ENCODE measurements around the gene ACSL6.

Gene ACSL6

DNA sequence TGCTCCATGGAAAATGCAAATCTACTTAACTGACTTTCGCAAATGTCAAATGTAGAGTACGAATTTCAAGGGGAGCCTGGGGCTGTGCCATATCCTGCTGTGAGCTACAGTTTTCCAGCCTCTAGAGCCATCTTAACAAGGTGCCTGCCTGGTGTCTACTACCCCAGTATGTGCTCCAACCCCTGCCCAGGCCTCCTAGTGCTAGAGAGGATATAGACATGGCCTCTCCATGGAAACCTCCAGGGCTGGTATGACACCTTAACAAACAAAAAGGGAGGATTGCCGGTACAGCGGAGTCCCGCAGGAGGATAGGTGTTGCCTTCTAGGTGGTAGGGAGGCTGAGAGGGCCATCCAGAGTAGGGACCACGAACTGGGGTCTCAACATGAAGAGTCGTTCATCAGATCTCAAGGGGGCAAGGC lies 35.4 kb upstream of the ACSL6 start:
- DNase-seq (ENCODE audit: low spot score), result no peak

GRCh38 chr5:132044207-132044606 lies 32.7 kb upstream of the ACSL6 start:
- DNase-seq (ENCODE audit: low spot score), result no peak

GRCh38 chr5:132037353-132037752 lies 25.9 kb upstream of the ACSL6 start:
- no peak for DNase-seq (ENCODE audit: low spot score)

- no peak for DNase-seq (ENCODE audit: low spot score)
These were observed 21.7 kb upstream of the ACSL6 start for GRCh38 chr5:132033122-132033521.

DNA sequence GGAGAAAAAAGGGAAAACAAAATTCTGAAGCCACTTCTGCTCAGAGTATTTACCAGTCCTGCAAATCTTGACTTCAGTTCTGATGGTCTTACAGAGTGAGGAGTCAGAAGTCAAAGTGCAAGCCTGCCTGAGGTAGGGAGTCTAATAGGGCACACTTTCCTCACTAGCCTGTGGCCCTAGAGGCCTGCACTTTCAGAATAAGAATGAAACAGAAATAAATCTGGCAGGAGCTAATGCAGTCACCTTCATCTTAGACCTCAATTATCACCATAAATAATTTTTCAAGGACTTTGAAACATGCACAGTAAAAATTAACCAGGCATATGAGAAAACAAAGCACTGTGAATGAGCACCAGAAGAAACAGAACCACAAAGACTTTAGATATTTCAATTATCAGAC lies 20.7 kb upstream of the ACSL6 start:
- DNase-seq (ENCODE audit: low spot score), result no peak

- DNase-seq (ENCODE audit: low spot score), result no peak
These were observed 19.2 kb upstream of the ACSL6 start for GRCh38 chr5:132030610-132031009.

DNA sequence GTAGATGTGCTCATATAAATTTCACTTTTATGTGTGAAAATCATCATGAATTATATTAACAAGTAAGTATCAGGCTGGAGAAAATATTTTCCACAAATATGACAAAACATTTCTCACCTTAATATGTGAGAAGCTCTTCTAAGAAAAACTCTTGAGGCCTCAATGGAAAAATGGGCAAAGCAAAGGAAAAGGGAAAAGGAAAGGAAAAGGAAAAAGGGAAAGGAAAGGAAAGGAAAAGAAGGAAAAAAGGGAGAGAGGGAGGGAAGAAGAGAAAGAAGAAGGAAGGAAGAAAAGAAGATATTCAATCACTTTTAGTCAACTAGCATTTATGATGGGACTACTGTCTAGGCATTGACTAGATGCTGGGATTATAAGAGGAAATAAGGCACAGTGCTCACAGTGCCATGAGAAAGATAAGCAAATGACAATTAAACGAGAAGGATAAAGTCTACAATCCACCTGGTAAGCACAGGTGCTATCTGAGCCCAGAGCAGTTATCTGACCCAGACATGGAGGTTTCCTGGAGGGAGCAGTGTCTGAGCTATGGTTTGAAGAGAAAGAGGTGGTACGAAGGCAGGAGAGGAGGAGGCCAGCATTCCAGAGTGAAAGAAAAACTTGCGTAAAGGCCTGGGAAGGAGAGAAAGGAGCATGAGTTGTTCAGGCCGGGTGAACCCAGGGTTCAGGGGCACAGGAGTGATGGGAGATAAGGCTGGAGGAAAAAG lies 18.3 kb upstream of the ACSL6 start:
- no peak for DNase-seq (ENCODE audit: low spot score)

- DNase-seq (ENCODE audit: low spot score), result no peak
These were observed 15.6 kb upstream of the ACSL6 start for GRCh38 chr5:132027027-132027426.

DNA sequence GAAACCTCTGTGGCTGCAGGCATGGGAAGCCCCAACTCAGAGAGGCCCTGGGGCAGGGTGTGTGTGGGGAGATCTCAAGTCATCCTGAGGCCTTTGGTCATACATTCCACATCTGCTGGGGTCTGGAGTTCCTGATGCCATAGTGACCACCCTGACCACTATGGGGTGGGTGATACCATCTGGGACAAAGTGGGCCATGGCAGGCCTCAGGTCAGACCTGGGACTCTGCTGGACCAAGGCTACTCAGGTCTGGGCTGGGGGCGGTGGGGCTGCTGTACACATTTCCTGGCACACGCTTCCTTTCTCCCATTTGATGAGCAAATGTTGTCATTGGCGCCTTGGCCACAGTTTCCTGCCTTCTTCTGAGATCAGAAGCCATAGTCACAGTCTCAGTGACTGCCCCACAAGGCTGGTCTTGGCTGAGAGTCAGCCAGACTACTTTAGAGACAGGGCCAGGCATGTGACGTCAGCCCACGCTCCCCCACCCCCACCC lies 15.1 kb upstream of the ACSL6 start:
- DNase-seq (ENCODE audit: low spot score), result no peak

DNA sequence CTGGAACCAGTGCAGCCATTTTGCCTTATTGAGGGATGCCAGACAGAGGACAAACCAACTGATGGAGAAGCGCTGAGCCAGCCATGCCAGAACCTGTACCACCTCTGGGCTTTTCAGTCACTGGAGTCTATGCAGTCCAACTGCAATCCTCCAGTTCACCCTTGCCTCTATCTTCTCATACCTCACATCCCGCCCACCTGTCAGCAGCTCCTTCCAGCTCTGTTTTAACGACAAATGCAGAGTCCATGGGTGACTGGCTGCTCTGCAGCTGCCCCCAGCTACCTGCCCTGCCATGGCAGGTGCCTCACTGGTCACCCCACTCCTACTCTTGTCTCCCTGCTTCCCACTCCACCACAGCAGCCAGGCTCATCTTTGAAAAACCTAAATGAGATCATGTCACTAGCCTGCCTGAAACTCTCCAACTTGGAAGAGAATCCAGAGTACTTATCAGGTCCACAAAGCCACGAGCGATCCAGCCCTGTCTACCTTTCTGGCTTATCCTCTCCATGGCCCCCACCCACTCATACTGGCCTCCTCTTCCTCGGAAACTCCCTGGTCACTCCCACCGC lies 14.0 kb upstream of the ACSL6 start:
- DNase-seq (ENCODE audit: low spot score), result no peak

- DNase-seq (ENCODE audit: low spot score), result no peak
These were observed 13.4 kb upstream of the ACSL6 start for GRCh38 chr5:132024789-132025402.

GRCh38 chr5:132024117-132024435 lies 12.6 kb upstream of the ACSL6 start:
- DNase-seq (ENCODE audit: low spot score), result no peak

DNA sequence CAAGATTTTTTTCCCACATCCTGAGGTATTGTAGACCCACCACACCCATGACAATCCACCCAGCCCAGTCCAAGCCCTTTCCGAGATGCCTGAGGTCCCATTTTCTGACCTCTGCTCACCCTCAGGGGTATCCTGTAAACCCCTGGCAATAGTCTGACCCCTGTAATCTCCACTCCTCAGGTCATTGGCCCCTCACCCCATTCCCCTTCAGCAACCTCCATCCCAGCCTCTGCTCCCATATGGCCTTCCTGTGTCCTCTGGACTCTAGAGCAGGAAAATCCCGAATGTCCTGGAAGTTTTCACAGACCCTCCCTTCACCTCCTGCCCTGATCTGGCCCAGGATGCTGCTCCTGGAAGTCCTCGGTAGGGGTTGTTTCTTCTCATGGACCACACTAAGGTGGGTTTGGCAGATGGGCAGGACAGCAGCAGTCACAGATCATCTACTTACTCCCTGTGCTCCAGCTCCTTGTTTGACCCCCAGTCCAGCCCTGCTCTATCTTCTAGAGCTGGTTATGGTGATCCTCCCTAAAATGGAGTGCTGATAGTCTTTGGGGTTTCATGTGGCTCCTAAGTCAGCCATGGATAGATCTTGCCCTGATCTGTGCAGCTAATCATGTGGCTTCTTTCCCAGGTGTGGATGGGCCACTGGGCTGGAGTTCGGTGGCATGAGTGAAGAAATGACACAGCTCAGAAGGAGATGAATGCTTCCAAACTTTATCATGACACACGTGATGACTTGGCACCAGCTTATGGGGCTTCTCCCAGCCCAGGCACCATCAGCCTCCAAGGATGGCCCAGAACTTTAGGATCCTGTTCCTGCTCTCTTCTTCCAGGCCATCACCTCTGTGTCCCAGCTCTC lies 12.0 kb upstream of the ACSL6 start:
- no peak for DNase-seq (ENCODE audit: low spot score)

GRCh38 chr5:132022737-132023136 lies 11.3 kb upstream of the ACSL6 start:
- DNase-seq (ENCODE audit: low spot score), result no peak

- DNase-seq (ENCODE audit: low spot score), result no peak
These were observed 10.2 kb upstream of the ACSL6 start for GRCh38 chr5:132021654-132022053.

GRCh38 chr5:132020568-132021339 lies 9.3 kb upstream of the ACSL6 start:
- no peak for DNase-seq (ENCODE audit: low spot score)

GRCh38 chr5:132019857-132020555 lies 8.5 kb upstream of the ACSL6 start:
- no peak for DNase-seq (ENCODE audit: low spot score)

- no peak for DNase-seq (ENCODE audit: low spot score)
These were observed 7.9 kb upstream of the ACSL6 start for GRCh38 chr5:132019337-132019736.

DNA sequence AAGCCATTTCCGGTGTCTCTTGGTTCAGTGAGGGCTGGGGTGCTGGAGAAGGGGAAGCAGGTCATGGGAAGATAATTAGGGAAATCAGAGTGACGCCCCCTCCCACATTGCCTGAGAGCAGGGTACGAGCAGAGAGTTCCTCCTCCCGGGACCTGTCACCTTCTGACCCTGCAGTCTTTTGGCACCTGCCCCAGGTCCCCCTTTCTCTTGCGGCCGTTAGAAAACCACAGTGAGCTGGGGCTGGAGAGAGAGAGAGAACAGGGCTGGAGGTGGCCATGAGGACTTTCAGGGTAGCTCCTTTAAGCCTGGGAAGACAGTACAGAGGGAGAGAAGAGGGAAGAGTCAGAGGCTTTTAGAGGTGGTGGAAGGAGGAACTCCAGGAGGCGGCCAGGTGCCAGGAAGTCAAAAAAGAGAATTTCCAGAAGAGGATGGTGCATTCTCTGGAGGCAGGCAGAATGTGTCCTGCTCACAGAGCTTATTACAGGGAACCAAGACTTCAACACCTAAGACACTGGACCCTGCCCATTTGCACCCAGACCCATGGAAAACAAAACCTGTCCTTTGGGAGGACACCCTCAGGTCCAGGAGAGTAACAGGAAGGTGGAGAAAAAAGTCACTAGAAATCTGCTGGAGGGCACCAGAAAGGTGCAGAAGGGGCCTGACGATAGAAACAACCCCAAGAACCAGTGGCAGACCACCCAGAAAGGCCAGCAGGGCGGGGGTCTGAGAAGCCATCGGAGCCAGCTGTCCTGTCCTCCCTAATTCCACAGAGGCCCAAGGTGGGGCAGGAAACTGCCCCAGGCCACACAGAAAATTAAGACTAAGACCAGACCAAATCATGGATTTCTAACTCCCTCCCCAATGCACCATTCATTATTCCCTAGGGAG lies 6.5 kb upstream of the ACSL6 start:
- DNase-seq (ENCODE audit: low spot score), result no peak

GRCh38 chr5:132017316-132017715 lies 5.9 kb upstream of the ACSL6 start:
- DNase-seq (ENCODE audit: low spot score), result no peak

All from AG08396 (cell line).